SIG-M5 treated with dmso at 0.1 percent for 504 hours (cell line): ENCODE measurements around the gene CIC.

Experiments used
- DNase-seq: peaks from one replicate; lab custom pipeline; 2025; ENCODE audit not compliant: unreplicated experiment; lab: John Stamatoyannopoulos, UW

The CIC gene

DNA sequence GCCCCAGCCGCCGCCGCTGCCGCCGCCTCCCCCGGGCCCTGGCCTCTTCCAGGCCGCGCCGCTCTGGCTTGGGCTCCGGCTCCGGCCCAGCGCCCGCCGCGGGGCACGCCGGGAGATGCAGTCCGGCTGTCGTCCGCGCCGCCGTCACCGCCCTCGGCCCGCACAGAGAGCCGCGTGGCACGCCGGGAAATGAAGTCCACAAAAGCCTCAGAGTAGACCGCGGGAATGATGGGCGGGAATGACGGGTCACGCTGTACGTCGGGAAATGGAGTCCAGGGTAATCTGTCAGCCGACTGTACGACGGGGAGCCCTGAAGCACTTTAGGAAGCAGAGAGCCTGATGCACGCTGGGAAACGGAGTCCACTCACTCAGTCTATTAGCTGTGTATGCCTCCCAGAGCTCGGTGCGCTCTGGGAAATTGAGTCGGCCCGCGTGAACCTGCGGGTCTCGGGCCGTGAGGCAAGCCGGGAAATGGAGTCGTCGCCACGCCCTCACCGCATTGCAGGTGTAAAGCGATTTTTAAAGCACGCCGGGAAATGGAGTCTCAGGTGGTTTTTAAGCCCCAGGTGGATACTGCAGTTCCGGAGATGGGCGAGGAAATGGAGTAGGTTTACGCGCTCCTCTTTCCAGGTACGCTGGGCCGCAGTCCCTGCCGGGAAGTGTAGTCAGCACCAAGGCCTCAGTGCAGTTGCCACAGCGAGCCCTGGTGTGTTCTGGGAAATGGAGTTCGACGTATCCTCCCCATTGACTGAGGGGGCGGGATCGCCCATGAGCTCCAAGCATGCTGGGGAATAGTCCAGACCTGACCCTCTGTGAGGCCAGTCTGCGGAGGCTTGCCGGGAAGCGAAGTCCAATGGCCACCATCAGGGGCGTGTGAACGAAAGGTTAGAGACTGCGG, 26.3 kb upstream of the CIC start, which contains the start of gene GSK3A:
GSK3A (minus strand) TSS at position 91 of the 898 bp plus-strand sequence. CDS start 137 bp downstream, outside the sequence.
- peak; percentile 98 for DNase-seq

DNA sequence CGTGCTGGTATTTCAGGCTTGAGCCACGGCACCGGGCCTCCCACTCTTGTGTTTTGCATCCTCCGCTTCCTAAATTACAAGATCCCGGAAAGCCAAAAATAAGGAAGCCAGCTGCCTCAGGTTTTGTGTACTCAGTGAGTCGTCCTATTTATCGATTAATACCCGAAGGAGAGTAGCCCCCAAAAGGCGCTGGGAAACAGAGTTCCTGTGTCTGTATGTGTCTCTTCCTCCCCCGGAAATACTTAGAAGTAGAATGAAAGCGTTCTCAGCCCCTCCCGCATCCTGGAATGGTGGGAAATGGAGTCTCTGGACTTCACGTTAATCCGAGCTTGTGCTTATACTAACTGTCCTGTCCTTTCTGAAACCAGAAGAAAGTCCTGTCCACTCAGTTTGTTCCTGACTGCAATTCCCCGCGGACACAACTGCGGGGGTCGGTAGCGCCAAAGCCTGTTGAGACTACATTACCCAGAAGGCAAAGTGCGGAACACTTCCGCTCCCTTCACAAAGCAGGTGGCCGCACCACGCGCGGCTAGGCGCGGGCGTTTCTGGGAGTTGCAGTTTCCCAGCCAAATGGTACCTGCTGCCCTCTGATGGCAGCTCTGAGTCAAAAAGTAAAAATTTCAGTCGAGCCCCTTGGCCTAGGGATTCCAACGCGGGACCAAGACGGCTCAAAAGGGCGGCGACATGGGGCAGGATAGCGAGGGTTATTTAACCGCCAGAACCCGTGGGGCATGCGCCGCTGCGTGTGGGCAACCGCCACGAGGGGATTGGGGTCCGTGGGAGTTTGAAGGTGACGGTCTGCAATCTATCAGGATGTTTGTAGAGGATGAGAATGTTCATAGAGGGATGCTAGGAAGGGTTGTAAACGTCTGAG, 24.5 kb upstream of the CIC start:
- peak; percentile 95 for DNase-seq

DNA sequence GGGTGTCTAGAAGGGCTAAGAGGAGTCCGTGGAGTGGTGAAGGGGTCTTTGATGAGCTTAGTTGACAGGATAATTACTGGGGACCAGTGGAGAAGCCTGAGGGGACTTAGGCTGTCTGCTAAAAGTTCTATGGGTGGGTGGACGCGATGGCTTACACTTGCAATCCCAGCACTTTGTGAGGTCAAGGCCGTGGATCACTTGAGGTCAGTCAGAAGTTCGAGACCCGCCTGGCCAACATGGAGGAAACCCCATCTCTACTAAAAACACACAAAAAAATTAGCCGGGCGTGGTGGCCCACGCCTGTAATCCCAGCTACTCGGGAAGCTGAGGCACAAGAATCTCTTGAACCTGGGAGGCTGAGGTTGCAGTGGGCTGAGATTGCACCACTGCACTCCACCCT, 23.8 kb upstream of the CIC start:
- DNase-seq: no peak

DNA sequence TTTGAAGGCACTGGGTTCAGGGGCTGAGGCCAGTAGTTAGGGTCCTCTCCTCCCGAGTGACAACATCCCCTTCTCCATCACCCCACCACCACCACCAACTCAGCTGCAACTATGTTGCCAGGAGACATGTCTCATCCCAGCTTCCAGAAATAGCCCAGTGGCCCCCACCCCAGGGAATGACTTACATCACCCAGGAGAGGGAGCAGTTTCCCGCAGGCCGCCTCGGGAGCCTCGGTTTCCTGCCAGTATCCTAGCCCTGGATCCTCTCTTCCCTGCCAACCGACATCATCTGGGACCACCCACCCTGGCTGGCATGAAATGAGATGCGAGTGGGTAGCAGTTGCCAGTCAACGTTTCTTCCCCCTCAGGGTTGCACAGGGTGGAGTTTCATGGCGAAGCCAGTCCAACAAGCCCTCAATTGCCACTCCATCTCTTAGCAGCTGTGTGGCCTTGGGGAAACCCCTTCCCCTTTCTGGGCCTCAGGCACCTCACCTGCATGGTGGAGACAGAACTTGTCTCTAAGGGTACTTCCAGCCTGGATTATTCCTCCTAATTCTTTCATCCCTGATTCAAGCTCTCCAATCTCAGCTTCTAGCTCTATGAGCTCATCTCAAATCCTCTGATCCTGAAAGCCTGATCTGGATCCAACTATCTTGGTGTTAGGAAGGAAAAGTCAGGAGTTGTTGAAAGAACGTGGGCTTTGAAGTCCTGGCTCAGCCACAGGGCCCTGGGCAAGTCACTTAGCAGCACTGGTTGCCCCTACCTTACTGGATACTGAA, 22.7 kb upstream of the CIC start:
- DNase-seq: no peak

DNA sequence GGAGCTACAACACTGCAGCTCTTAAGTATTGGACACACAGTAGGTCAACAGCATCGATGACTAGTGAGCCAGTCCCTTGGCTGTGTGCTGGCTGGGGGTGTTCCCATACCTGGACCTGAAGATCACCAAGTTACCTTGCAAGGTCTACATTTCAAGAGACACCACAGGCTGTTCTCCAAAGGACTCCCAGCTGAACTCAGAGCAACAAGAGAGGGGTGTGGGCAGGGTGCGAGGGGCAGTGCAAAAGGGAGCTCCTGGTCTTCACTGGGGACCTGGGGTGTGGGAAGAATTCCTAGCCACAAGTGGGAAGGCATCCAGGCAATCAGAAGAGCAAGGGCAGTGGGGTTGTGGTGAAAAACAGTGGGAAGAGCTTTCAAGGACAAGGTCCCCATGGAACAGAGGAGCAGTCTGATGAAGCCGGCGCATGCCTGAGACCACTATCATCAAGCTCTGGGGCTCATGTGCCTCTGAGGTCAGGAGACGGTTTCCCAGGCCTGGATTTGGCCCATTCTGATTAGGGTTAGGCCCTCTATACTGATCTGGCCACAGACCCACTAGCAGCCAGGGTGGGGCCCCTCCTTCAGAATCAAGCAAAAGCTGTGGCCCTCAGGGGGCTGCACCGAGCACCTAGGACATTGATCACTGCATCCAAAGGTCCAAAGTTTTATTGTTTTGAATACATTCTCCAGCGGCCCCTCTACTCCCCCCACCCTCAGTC, 22.0 kb upstream of the CIC start:
- DNase-seq: no peak

DNA sequence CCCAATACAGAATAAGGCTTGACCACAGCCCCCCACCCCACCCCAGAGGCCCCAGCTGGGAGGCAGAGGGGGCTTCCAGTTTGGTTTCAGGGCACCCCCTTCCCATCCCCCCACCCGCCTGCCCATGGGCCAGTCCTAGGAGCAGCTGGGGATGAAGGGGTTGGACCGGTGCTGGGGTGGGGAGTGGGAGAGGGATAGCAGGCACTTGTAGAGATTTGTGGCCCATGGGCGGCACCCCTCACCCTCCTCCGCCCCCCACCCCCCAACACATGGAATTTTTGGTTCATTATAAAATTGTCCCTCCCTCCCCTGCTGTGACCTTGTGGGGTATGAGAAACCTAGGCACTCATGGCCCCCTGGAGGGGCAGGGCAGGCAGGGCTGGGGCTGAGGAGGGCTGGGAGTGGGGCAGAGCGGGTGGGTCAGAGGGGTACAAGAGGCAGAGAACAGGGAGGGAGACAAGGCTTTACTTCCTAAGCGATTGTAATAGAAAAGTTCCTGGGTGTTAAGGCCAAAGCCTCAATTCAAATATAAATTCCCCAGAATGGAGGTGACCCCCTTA, 21.3 kb upstream of the CIC start:
- no peak for DNase-seq

DNA sequence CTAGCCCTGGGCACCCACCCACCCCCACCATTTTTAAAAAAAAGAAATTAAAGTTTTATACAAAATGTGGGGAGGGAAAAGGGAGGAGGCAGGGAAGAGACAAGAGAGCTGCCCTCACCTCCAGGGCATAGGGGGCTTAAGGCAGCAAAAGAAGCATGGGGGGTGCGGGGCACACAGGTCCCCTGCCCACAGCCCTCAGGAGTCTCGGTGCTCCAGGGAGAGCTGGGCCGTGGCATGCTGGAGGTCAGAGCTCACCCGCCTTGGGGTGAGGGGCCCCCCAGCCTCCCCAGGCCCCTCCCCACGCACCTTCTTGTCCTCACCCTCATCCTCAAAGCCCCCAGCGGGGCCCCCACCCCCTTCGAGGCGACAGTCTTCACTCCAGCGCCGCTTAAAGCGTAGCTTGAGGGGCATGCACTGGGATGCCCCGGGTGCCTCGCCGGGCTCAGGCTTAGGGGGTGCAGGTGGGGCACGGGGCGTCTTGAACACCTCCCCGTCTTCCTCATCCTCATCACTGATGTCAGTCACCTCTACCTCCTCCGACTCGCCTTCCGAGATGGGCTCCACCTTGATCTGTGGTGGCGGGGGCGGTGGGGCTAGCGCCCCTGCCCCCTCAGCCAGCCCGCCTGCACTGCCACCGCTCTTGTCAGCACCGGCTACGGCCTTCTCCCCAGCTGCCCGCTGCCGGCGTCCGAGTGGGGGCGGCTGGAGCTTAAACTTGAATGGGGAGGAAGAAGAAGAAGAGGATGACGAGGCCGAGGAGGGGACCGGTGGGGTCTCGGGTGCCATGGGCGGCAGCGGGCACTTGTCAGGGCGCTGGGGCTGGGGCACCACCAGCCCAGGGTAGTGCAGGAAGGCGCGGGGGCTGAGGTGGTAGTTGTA, 20.5 kb upstream of the CIC start:
- no peak for DNase-seq

DNA sequence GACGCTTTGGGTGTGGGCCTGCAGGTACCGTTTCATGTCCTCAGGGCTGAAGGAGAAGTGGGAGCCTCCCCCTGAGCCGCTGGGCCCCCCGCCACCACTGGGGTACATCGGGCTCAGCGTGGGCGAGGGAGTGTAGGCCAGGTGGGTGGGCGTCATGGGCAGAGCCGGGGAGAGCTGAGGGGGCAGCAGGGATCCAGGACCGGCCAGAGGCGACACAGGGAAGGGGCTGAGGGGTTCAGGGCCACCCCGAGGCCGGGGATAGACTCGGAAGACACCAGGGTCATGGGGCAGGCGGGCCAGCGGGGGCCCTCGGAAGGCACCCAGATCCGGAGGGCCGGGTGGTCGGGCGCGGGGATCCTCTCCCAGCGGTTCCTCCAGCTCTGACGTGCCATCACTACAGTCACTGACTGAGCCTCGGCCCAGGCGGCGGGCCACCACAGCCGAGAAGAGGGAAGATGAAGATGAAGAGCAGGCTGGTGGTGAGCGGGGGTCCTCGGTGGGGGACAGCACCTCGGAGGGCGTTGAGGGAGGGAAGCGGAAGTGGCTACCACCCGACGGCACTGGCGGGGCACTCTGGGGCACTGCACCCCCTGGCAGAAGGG, 19.8 kb upstream of the CIC start:
- no peak for DNase-seq

DNA sequence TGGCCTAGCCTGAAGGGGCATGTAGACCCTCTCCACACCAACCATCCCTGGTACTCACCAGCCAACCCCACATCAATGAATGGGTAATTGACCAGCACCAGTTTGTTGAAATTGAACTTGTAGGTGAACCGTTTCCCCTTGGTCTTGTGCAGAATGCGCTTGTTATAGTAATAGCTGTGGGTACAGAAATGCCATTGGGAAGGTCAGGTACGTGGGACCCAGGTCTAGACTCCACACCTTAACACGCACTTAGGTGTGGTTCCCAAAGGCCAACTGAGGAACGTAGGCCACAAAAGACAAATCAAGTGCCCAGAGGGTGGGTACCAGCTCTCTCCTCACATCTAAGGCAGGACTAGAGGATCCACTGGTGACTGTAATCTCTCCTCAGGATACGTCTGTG, 19.3 kb upstream of the CIC start:
- no peak for DNase-seq

DNA sequence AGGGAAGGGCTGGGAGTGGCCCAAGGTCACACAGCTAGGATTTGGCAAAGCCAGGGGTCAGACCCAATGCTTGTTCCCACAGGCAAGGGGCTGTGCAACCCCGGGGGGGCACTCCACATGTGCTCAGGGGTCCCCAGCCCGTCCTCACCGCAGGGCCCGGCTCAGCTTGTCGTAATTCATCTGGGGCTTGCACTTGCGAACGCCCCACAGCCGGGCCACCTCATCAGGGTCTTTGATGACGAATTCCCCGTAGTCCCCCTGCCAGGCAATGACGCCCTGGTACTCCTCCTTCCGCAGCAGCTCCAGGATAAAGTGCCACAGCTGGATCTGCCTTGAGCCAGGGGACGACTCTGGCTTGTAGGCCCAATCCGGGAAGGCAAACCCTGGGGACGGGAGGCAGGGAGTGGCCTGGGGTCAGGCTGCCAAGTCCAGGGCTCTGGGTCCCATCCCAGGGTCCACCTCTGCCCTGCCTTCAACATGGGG, 18.8 kb upstream of the CIC start:
- no peak for DNase-seq

DNA sequence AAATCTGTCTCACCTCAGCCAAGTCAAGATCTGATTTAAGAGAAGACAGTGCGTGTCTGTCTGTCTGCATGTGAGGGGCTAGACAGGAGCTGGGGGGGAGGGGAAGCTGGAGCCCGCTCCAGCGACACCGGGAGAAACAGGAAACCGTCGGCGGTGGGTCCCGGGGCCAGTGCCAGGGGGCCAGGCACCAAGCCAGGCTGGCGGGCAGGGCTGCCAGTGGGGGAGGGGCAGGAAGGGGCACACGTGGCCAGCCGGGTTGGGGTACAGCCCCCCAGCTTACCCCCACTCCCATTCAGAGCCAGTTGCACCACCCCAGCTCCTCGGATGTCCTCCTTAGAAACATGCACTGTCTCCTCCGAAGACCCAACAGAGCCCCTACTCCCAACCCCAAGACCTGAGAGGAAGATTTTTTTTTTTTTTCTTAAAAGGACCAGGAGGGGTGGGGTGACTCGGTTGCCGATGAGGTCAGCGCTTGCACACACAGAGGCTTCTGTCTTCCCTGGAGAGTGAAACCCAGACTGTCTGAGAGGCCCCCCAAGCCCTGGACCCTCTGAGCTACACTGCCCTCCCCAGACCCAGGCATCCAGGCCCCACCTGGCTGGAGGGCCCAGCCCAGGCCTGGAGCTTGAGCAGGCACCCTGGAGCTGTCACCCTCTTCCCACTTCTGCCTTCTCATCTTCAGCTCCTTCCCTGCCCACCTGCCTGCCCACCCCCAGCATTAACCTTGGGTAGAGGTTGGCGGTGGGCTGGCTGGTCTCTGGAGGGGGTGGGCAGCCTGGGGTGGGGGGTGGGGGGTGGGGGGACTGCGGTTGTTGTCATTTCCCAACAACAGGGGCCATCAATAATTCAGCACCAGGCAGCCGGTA, 18.2 kb upstream of the CIC start:
- no peak for DNase-seq

DNA sequence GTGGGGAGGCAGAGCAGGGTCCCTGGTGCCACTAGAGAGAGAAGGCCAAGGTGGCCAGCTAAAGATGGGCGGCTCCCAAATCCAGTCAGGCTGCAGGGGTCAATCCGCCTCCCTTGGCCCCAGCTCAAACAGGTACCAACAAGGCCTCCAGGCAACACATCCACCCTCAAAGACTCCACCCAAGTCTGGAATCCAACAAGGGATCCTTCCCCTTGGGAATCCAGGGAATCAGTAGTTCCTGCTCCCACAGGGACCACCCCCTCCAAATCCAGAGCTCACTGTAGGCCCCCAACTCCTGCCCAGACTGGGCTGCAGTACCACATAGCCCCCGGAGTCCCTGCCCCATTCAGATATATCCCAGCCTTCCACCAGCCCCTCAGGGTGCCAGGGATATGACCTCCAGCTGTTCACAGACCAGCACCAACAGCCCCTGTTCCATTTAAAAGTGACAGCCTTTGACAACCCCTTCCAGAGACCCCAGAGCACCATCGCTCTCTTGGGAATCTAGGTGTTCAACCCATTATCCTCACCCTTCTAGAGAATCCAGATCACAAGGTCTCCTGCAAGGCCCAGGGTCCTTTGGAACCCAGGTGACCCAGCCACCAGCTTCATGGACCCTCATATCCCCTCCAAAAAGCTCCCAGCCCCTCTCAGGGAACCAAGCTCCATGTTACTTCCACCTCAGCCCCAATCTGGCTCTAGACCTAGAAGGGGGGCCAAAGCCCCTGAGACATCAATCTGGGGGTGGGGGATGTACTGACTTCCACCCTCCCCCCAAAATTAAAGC, 17.3 kb upstream of the CIC start:
- no peak for DNase-seq

DNA sequence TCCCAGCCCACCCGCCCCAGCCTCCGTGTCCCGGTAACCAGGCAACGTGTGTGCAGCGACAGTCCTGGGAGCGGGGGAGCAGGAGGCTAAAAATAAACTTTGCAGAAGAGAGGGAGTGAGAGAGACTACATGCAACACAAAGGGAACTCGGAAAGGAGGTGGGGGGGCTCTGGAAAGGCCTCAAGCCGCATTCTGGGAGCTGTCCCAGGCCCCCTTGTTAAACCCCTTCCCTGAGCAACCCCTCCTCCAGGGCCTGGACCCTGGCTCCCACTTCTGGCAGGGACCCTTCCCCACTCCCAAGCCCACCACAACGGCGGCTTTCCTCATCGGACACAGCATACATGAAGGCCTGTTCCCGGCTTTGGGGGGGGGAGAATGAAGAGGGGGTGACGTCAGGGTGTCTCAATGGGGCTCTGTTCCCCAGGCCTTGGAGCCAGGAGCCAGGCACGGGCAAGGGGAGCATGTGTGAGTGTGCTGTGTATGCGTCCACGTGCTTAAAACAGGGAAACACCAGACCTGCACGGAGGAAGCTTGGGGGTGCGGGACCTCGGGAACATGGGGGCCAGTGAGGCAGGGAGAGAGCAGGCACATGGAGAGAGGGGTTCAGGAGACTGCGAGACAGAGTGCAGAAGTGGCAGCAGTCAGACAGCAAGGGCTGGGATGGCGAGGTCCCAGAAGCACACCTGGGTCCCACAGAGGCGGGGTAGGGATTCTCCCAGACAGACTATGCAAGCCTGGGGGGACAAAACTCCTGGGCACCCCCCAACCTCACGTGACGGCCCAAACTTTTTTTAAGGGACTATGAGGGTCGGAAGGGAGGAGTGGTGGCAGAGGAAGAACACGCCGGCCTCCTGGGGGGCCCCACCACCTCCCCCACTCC, 16.4 kb upstream of the CIC start:
- peak; percentile 37 for DNase-seq

DNA sequence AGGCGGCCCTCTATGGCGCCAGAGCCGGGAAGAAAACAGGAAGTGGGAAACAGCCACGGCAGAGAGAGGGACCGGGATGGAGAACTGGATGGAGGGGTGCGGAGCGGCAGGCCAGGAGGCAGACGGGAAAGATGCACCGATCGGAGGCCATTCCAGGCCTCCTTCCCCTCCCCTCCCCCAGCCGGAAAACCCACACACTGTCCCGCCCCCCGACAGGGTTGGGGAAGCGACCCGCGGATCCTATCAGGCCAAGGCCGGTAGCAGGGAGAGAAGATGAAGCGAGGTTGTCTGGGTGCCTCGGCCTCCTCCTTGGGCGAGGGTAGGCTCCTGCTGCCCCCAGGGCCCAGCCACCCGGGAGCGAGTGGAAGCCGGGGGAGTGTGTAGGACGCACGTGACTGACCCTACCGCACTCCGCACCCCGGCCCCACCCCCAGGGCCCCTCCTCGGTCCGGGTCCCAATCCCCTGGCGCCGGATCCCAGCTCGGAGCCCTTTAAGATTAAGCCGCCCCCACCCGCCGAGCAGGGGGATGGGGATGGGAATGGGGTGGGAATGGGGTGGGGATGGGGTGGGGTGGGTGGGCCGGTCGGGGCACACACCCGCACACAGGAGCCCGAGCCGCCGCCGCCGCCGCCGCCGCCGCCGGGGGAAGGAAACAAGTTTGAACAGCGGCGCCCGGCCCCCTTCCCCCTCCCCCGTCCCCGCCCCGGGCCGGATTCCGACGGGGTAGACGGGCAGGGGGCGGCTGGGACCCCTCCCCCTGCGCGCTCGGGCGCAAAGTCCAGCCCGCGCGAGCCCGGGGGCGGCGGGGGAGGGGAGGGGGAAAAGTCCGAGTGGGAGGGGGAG, 15.6 kb upstream of the CIC start:
- DNase-seq: peak; percentile 68
